GM19193 (cell line): ENCODE results near the gene ZNF426.

Experiments used
- POLR2A ChIP-seq: IDR thresholded peaks from 4 replicates; pipeline ENCODE4 v1.6.1; 2011; ENCODE audit not compliant: insufficient read depth, insufficient read length; ENCODE audit errors: extremely low read depth

Gene ZNF426

DNA sequence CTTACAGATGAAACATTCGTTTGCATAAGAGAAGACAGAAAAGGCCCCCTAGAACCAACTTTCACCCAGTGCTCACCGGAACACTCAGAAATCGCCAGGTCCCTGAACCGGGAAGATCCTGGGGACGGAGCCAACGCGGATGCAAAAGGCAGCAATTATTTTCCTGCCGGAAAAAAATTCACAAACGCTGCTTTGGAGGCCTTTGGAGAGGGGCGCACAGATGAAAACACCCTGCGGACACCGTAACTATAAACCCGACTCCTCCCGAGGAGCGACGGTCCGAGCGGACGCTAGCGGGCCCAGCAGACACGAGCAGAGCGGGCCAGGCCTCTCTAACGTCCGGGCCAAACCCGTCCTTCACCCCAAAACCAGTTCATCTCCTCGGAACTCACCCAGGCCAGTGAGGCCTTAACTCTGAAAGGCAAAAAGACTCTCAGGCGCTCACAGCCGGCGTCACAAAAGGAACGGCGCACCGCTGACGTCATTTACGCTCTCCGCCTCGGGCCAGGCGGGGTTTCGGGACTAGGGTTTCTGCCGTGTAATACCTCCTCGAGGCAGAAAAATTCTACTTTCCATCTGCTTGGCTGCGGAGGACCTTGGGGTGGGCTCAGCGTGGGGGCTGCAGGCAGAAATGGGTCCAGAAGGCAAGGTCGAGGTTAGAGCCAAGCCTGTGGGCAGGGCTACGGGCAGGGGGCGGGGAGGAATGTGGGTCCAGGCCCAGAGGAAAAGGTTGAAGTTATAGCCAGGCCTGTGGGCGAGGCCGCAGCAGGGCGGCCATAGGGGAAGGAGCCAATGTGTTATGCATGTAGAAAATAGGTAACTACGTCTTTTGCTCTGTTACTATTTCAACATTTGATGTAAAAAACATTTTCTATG is at the start of gene ZNF426:
ZNF426 (minus strand) TSS at position 463 of the 876 bp plus-strand sequence. CDS start 2,413 bp downstream, outside the sequence.
- peak; percentile 70 for TF ChIP-seq POLR2A

DNA sequence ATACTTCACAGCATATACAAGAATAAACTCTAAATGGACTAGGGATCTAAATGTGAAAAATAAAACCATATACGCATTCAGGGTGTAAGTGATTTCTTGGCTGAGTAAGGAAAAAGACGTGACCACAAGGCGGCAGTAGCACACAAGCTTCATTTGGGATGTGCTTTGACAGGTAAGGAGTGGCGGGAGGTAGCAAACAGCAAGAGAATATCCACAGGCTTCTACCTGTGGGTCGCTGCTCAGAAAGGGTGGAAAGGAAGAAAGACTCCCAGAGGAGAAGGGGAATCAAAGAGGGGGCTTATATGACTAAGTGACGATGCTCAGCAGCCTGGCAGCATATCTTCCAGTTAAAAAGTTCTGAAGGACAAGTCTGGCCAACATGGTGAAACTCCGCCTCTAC is 48.3 kb upstream of the ZNF426 start:
- TF ChIP-seq POLR2A, result no peak

- peak; percentile 92 for TF ChIP-seq POLR2A
These were observed 45.8 kb upstream of the ZNF426 start, which contains the start of gene ZNF121 for GRCh38 chr19:9584073-9584833. Gene ZNF121, minus strand, starts transcription at chr19:9584504. Its CDS starts 16,407 bp downstream, at chr19:9568097.

DNA sequence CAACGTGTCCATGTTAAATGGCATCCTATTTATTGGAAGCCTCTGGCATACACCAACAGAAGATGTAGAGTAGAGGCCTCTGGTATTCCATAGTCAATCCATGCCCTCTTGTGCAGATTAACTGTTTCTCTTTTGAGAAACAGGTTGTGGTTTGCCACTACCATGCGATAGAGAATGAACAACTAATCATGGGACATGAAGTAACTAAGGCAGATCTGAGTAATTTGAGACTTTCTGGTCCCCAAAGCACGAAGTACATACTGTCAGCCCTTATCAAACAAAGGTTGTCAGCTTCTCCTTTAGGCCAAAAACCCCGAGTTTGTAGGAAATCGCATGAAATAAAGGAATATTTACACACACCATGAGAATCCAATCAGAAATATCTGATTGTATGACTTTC is 42.3 kb upstream of the ZNF426 start:
- no peak for TF ChIP-seq POLR2A

GRCh38 chr19:9570255-9570654 is 31.8 kb upstream of the ZNF426 start:
- TF ChIP-seq POLR2A, result no peak

DNA sequence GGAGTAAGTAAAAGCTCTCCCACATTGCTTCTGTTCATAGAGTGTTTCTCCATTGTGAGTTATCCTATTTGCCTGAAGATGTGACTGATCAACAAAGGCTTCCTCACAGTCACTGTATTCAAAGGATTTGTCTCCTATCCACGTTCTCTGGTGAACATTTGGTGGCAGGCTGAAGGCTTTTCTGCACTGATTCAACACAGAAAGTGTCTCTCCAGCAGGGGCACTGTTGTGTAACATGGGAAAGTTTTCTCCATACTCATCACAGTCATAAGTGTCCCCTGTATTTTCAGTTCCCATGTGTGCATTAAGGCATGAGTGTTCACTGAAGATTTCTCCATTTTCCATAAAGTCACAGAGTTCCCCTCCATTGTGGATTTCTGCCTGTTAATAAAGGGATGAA is 28.3 kb upstream of the ZNF426 start:
- no peak for TF ChIP-seq POLR2A

DNA sequence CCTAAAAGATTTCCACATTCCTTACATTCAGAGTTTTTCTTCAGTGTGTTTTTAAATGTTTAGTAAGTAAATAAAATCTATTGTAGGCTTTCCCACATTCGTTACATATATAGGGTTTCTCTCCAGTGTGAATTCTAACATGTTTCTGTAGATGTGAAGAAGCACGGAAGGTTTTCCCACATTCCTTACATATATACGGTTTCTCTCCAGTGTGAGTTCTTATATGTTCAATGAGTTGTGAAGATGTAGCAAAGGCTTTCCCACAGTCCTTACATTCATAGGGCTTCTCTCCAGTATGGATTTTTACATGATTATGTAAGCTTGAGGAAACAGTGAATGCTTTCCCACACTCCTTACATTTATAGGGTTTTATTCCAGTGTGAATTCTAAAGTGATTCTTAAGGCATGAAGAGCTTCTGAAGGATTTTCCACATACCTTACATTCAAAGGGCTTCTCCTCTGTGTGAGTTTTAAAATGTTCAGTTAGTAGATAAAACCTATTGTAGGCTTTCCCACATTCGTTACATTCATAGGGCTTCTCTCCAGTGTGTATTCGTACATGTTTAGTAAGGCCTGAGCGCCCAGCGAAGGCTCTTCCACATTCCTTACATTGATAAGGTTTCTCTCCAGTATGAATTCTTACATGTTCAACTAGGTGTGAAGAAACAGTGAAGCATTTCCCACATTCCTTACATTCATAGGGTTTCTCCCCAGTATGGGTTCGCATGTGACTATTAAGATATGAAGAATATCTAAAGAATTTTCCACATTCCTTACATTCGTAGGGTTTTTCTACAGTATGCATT is 27.7 kb upstream of the ZNF426 start:
- no peak for TF ChIP-seq POLR2A

DNA sequence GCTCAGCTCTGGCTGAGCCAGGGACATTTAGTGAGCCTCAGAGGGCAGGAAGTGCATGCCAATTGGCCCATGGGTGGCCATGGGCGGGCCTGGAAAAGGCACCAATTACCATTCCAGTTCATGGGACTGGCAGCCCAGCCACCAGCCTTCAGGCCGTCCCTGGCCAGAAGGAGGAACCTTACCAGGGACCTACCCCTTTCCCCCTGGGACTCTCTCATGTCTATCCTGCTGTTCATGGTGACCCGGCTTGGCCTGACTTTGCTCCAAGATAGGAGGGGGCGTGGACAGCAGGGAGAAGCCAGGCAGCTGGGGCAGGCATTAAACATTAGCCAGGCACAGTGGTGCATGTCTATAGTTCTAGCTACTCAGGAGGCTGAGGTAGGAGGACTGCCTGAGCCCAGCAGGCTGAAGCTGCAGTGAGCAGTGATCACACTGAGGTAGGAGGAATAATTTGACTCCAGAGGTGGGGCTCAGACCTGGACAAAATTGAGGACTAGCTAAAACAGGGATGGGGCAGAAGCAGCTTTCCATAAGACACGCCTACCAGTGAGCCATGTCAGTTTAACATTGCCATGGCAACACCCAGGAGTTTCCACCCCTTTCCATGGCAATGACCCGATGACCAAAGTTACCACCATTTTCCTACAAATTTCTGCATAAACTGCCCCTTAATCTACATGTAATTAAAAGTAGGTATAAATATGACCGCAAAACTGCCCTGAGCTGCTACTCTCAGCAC is 14.3 kb upstream of the ZNF426 start:
- TF ChIP-seq POLR2A, result no peak

- TF ChIP-seq POLR2A, result no peak
These were observed 9.4 kb upstream of the ZNF426 start for GRCh38 chr19:9547870-9548269.

GRCh38 chr19:9535934-9536333 is 2.5 kb downstream of the ZNF426 start:
- TF ChIP-seq POLR2A, result no peak

- no peak for TF ChIP-seq POLR2A
These were observed 6.5 kb downstream of the ZNF426 start for GRCh38 chr19:9531933-9532332.

DNA sequence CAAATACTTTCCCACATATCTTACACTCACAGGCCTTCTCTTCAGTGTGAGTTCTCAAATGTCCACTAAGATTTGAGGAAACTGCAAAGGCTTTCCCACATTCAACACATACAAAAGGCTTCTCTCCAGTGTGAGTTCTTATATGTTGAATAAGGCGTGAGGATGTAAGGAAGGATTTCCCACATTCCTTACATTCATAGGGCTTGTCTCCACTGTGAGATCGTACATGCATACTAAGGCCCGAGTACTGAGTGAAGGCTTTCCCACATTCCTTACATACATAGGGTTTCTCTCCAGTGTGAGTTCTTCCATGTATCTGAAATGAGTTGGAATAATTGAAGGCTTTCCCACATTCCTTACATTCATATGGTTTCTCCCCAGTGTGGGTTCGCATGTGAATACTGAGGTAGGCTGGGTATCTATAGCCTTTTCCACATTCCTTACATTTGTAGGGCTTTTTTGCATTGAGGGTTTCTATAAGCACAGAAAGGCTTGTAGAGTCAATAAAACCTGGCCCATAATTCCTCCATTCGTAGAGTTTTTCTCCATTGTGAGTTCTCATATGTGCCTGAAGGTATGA is 9.6 kb downstream of the ZNF426 start:
- TF ChIP-seq POLR2A, result no peak

- no peak for TF ChIP-seq POLR2A
These were observed 14.5 kb downstream of the ZNF426 start for GRCh38 chr19:9523885-9524474.

GRCh38 chr19:9507285-9507684 is 31.2 kb downstream of the ZNF426 start:
- no peak for TF ChIP-seq POLR2A

DNA sequence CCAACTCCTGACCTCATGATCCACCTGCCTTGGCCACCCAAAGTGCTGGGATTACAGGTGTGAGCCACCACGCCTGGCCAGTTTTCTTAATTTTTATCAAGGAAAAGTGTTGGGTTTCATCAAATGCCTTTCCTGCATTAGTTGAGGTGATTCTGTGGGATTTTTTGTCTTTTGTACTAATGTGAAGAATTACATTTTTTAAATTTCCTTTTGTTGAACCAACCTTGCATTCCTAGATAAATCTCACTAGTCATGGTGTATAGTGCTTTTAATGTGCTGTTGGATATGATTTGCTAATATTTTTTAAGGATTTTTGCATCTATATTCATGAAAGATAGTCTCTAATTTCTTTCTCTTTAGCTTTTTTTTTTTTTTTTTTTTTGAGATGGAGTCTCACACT is 37.6 kb downstream of the ZNF426 start:
- TF ChIP-seq POLR2A, result no peak
